Tibial nerve (tissue), 4 donors: ENCODE results near the gene TTC16. TPM values are rescaled to one million over a fixed set of nuclear protein-coding genes. Genes with fewer than 3 reads are reported as not detected.
A peak's percentile ranks its signal among the peaks of the same experiment; 100 is the strongest.

Experiments
- DNase-seq, 2 donors: peaks; one replicate each; pipeline ENCODE4 v3.0.0-alpha.2; 2019; ENCODE audit warnings: low spot score in 2 of 2
- H3K27ac ChIP-seq, 4 donors: fragments of 200-600 bp; sonication (generic) in 3 of 4; one replicate each; pipeline ENCODE4 v1.5.1; 2017 to 2019; ENCODE audit warnings: mild to moderate bottlenecking in 1 of 4
- H3K27me3 ChIP-seq, 2 donors: fragments of 200-600 bp; sonication (generic) in 1 of 2; one replicate each; pipeline versions ENCODE4 v1.5.1 to v1.6.0; 2017 to 2019
- H3K36me3 ChIP-seq, 3 donors: fragments of 200-600 bp; sonication (generic); one replicate each; pipeline ENCODE4 v1.5.1; 2018 to 2019
- H3K4me1 ChIP-seq, 4 donors: fragments of 200-600 bp; sonication (generic) in 3 of 4; one replicate each; pipeline ENCODE4 v1.5.1; 2017 to 2019
- H3K4me3 ChIP-seq, 4 donors: fragments of 200-600 bp; sonication (generic) in 3 of 4; one replicate each; pipeline ENCODE4 v1.5.1; 2017 to 2019; ENCODE audit warnings: mild to moderate bottlenecking in 1 of 4, moderate library complexity in 1 of 4
- H3K9me3 ChIP-seq, 4 donors: fragments of 200-600 bp; sonication (generic) in 3 of 4; one replicate each; pipeline ENCODE4 v1.5.1; 2017 to 2019
- EP300 ChIP-seq, 2 donors: sonication (generic); formaldehyde crosslinking; IDR thresholded peaks; one replicate each; pipeline ENCODE4 v1.6.1; 2017; ENCODE audit warnings: antibody characterized with exemption in 2 of 2, mild to moderate bottlenecking in 1 of 2
- POLR2A ChIP-seq, 2 donors: fragments of 450-650 bp; IDR thresholded peaks; one replicate each; pipeline ENCODE4 v1.6.1; 2017; ENCODE audit warnings: antibody characterized with exemption in 2 of 2, mild to moderate bottlenecking in 2 of 2, moderate library complexity in 2 of 2
- WGBS, 2 donors: methylation state at CpG; one replicate each; pipeline ENCODE4 v1.1.5; 2018; 5-methylcytosine and 5-hydroxymethylcytosine counted together
- total RNA-seq, 4 donors: library from RNA; depleted of rRNA; stranded (reverse); fragments of >200 nt; gene quantifications; one replicate each; pipeline ENCODE4 v1.1.0, GENCODE V29; 2016
- TF ChIP-seq, protein P1 (sequence below), 5 experiments: fragments of 200-600 bp in 3 of 5; fragments of 450-650 bp in 2 of 5; sonication (generic) in 3 of 5; IDR thresholded peaks; one replicate each; pipeline ENCODE4 v1.5.1; 2016 to 2019; ENCODE audit warnings: antibody characterized with exemption in 5 of 5, mild to moderate bottlenecking in 3 of 5, moderate library complexity in 2 of 5

The TTC16 gene
- total RNA-seq, 4 donors from 2014 or later: 0.30 TPM; not detected in 3

- 0 to 1% methylated on average over 29 to 54 of the region's 76 CpGs for WGBS, 2 donors
- DNase-seq: peak; percentile 93 to 95
- peaks cover 0 to 52% (median 0%) of the 10 kb centered on the region in 3 donors for H3K36me3 ChIP-seq
- peak; percentile 86 to 91 for TF ChIP-seq POLR2A (IDR thresholded peaks at IDR 0.05)
- peak; percentile 78 to 87 for TF ChIP-seq EP300 (IDR thresholded peaks at IDR 0.05)
- TF ChIP-seq, protein P1, sequence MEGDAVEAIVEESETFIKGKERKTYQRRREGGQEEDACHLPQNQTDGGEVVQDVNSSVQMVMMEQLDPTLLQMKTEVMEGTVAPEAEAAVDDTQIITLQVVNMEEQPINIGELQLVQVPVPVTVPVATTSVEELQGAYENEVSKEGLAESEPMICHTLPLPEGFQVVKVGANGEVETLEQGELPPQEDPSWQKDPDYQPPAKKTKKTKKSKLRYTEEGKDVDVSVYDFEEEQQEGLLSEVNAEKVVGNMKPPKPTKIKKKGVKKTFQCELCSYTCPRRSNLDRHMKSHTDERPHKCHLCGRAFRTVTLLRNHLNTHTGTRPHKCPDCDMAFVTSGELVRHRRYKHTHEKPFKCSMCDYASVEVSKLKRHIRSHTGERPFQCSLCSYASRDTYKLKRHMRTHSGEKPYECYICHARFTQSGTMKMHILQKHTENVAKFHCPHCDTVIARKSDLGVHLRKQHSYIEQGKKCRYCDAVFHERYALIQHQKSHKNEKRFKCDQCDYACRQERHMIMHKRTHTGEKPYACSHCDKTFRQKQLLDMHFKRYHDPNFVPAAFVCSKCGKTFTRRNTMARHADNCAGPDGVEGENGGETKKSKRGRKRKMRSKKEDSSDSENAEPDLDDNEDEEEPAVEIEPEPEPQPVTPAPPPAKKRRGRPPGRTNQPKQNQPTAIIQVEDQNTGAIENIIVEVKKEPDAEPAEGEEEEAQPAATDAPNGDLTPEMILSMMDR (IDR thresholded peaks at IDR 0.05): peak; percentile 94 to 99 (median 98)
- no peaks in the 10 kb centered on the region for H3K27me3 ChIP-seq
- H3K27ac ChIP-seq: peak within 1 kb of the TSS; percentile 85 to 99 (median 96)
- peak within 1 kb of the TSS; percentile 56 to 91 (median 84) for H3K4me3 ChIP-seq
- peaks cover 0 to 27% (median 11%) of the 10 kb centered on the region in 4 donors for H3K4me1 ChIP-seq
- no peaks in the 10 kb centered on the region for H3K9me3 ChIP-seq
Observed at GRCh38 chr9:127734747-127735529, 19.1 kb downstream of the TTC16 start, which contains the start of gene TOR2A. TSS of gene TOR2A (minus strand) at chr9:127735294. CDS start at chr9:127735270, 24 bp downstream.

GRCh38 chr9:127735530-127736185 is 19.8 kb downstream of the TTC16 start:
- no peaks in the 10 kb centered on the region for H3K27me3 ChIP-seq
- TF ChIP-seq POLR2A (IDR thresholded peaks at IDR 0.05): no peak
- DNase-seq: no peak
- H3K27ac ChIP-seq: peak overlapping the region in 2 of 4 donors; percentile 14 to 99
- peaks cover 0 to 50% (median 0%) of the 10 kb centered on the region in 3 donors for H3K36me3 ChIP-seq
- H3K9me3 ChIP-seq: no peaks in the 10 kb centered on the region
- 31 to 35% methylated on average over 14 to 15 of the region's 15 CpGs for WGBS, 2 donors
- H3K4me1 ChIP-seq: peaks cover 0 to 33% (median 15%) of the 10 kb centered on the region in 4 donors
- no peak overlapping the region for H3K4me3 ChIP-seq

DNA sequence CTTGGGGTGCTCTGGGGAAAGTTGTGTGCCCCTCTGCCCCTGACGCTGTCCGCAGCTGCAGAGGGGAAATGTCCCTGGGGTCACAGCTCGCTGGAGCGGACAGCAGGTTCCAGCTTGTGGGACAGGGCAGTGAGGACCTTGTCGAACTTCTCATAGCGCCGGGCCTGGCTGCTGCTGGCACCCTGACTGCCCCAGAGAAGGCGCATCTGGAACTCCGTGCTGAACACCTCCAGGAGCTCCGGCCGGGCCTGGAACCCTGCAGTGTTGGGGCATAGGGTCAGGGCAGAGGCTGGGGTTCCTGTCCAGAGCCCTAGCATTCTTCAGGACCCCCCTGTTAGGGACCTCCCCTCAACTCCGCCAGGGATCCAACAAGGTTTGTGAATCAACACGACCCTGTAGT is 22.8 kb downstream of the TTC16 start:
- Histone ChIP-seq H3K27ac (no peak overlapping the region), H3K4me3 (no peak overlapping the region), H3K4me1 (peaks cover 0 to 29% (median 14%) of the 10 kb centered on the region in 4 donors), H3K36me3 (peaks cover 0 to 22% (median 0%) of the 10 kb centered on the region in 3 donors), H3K9me3 (no peaks in the 10 kb centered on the region), H3K27me3 (no peaks in the 10 kb centered on the region)
- no peak for DNase-seq
- WGBS, 2 donors: 86 to 92% methylated on average over 12 to 13 of the region's 13 CpGs
- TF ChIP-seq, protein P1 (IDR thresholded peaks at IDR 0.05): no peak
- TF ChIP-seq POLR2A (IDR thresholded peaks at IDR 0.05) (no peak), EP300 (IDR thresholded peaks at IDR 0.05) (no peak)

DNA sequence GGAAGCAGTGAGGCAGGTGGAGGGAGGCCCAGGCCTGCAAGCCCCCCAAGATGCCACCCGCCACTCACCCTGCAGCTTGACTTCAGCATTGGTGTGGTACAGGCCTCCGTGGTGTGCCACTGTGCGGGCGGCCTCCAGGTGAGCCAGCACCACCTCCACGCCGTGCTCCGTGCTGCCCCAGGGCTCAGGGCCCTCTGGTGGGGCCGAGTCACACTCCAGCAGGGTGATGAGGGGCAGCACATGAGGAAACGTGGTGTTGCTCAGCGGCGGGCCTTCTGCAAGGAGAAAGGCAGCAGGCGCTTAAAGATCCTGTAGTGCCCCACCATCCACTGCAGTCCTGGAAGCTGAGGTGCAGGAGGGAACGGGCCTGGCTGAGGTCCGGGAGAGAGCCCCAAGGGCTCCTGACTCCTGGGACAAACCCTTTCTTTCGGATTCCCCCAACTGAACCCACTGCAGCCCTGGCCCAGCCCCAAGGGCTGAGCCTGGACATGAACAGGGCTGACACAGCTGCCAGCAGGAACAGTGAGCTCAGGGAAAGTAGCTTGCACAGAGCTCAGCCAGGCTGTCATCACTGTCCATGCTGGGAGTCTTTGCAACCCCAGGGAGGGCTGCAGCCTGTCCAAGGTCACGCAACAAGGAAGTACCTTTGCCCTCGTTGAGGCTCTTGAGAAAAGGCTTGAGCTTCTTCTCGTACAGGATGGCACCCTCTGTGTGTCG is 23.9 kb downstream of the TTC16 start:
- DNase-seq: no peak

More for the DNA sequence above, 23.9 kb downstream of the TTC16 start:
- Histone ChIP-seq H3K27me3 (no peaks in the 10 kb centered on the region), H3K4me1 (peaks cover 0 to 20% (median 5%) of the 10 kb centered on the region in 4 donors), H3K36me3 (peaks cover 0 to 27% (median 0%) of the 10 kb centered on the region in 3 donors), H3K9me3 (no peaks in the 10 kb centered on the region), H3K4me3 (no peak overlapping the region), H3K27ac (peak overlapping the region; percentile 3 to 81 (median 52))
- 76 to 79% methylated on average over 12 to 19 of the region's 19 CpGs for WGBS, 2 donors
- TF ChIP-seq, protein P1 (IDR thresholded peaks at IDR 0.05): no peak
- TF ChIP-seq POLR2A (IDR thresholded peaks at IDR 0.05) (no peak), EP300 (IDR thresholded peaks at IDR 0.05) (no peak)
